ENCODE measurements around the gene SRGAP2B. TPM values are rescaled to one million over a fixed set of nuclear protein-coding genes. Genes with fewer than 3 reads are reported as not detected.
"Not testable (repeated sequence)": the region's sequence is repeated elsewhere in the genome, so short reads cannot be mapped to it uniquely, and the experiment has no call there.

SRGAP2B gene
- total RNA-seq, 1 experiment from 2014 or later: 45.0 TPM

DNA sequence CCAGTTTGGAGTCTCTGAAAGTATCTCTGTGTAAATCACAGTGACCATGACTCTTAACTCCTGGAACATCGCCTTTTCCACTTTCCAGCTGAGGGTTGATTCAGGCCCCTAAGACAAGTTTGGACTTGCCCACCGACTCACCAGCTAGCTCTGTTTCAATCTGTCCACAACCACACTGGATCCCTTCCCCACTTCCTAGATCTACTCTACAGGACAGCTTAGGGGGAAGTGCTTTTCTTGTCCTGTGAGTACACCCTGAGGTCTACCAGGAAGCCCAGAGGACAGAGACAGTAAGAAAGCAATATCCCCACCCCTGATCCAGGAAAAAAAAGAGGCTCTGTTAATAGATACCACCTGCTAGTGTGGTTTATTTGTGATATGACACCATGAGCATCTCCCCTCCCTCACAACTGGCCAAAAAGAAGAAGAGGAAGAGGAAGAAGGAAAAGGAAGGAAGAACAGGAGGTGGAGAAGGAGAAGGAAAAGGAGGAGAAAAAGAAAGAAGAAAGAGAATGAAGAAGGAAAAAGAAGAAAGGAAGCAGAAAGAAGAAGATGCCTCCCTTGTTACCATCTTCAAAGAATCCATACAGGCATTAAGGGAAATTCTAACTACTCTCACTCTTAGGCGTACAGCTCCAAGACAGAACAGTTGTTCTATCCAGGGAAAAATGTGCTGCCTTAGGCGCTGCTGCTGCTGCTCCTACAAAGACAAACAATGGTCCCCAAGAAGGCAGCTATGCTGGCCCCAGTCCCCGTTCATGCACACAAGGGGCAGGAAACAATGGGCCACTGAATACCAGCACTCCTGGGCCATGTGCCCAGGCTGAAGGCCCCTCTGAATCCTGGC is 96.8 kb downstream of the SRGAP2B start:
- not testable (repeated sequence) for DNase-seq (ENCODE audit: low read depth)

DNA sequence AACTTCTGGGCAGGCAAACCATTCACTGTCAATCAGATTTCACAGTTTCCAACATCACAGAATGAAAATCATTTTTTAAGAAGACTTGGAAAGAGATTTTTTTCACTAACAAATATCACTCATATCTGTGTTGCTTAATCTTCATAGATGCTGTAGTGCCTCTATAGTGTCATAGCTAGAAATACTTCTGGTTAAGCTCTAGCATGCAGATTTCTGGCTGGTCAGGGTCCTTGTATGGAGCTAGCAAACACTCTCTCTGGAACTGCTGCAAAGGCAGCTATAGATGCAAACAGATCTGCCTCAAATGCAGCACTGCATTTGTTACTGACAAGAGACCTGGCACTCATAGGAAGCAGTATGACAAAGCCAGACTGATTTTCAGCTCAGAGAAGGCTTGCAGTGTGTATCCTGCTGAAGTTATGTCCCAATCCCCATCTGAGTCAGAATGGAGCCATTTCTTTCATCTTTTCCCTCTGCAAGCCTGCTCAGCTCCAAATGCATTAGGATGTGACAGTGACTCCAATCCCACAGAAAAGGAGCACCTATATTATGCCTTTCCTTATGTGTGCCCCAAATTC is 99.2 kb downstream of the SRGAP2B start:
- DNase-seq (ENCODE audit: low read depth): peak; percentile 33

DNA sequence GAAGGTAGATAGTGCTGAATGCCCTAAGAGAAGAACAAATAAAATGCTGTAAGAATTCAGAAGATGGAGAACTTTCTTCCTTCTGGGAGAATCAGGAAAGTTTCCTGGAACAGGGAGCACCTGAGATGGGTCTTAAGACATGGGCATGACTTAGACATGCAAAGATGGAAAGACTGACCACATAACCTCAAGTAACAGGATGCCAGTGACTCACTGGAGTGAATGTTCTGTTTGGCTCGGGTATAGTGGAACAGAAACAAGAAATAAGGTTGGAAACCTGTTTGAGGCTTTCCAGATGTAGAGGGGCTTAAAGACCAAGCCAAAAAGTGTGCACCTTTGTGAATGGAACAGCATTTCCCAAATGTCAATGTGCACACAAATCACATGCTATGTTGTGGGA is 102.2 kb downstream of the SRGAP2B start:
- peak; percentile 85 for DNase-seq (ENCODE audit: low read depth)

DNA sequence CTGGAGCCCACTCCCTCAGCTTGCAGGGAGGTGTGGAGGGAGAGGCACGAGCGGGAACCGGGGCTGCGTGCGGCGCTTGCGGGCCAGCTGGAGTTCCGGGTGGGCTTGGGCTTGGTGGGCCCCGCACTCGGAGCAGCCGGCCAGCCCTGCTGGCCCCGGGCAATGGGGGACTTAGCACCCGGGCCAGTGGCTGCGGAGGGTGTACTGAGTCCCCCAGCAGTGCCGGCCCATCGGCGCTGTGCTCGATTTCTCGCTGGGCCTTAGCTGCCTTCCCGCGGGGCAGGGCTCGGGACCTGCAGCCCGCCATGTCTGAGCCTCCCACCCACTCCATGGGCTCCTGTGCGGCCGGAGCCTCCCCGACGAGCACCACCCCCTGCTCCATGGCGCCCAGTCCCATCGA is 104.5 kb downstream of the SRGAP2B start:
- not testable (repeated sequence) for DNase-seq (ENCODE audit: low read depth)

DNA sequence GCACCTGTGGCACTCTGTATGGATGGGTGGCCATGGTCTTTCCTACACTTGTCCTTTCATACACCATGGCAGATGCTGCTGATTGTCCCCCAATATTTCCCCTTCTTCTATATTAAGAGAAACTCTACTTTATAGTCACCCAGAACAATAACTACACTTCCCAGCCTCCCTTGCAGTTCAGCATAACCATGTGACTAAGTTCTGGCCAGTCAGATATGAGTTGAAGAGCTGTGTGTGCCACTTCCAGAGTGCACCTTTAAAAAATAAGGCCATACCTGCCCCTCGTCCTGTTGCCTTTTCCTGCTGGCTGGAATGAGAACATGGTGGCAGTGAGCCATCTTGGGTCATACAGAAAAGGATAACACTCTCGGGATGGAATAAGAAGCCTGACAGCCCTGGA is 108.0 kb downstream of the SRGAP2B start:
- not testable (repeated sequence) for DNase-seq (ENCODE audit: low read depth)

DNA sequence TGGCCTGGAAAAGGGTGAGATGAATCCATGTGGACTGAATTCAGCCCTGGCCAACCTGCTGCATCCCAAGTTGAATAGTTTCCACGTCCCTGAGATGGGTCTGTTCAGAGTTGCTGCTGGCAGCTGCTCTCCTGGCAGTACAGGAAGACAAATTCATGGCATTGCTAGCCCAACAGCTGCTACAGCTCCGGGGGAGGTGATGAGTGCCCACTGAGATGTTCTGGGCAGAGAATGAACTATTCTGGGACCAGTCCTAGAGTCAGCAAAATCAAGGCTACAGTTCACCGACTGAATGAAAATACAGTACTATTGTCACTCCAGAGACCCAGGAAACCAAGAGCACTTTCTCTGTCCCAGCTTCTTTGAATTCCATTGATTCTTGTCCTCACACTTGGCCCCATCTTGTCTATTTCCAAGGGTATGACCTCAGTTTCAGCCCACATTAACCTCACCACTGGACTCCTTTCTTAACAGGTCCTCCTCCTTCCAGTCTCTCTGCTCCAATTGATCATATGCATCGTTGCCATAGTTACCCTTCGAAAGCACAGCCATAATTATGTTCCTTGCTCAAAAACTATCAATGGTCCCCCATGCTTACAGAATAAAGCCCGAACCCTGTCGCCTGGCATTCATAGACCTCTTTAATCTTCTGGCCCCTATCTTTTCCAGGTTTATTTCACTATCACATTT is 108.8 kb downstream of the SRGAP2B start:
- not testable (repeated sequence) for DNase-seq (ENCODE audit: low read depth)

DNA sequence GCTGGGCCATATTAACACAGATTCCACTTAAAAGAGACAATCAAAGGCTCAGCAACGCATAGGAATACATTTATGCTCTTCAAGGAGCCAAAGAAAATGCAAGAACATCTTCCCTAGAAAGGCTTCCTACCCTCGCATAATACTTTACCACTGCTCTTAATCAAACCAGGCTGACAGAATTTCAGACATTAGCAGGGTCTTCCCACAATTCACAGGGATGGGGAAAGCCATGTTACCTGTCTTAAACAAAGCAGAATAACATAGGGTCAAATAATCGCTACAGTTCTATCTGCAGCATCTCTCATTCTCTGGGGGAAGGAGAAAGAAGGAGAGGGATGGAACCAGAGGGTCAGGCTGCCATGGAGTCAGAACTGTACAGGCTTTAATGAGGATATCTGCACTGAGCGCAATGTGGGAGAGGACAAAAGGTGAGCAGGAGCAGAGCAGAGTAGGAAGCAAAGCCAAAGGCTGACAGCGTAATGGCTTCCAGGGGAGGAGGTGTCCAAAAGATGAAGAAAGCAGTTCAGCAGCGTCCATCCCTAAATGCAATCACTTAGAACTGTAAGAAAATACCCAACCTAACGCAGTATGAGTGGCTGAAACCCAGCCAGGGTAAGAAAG is 109.5 kb downstream of the SRGAP2B start:
- not testable (repeated sequence) for DNase-seq (ENCODE audit: low read depth)

DNA sequence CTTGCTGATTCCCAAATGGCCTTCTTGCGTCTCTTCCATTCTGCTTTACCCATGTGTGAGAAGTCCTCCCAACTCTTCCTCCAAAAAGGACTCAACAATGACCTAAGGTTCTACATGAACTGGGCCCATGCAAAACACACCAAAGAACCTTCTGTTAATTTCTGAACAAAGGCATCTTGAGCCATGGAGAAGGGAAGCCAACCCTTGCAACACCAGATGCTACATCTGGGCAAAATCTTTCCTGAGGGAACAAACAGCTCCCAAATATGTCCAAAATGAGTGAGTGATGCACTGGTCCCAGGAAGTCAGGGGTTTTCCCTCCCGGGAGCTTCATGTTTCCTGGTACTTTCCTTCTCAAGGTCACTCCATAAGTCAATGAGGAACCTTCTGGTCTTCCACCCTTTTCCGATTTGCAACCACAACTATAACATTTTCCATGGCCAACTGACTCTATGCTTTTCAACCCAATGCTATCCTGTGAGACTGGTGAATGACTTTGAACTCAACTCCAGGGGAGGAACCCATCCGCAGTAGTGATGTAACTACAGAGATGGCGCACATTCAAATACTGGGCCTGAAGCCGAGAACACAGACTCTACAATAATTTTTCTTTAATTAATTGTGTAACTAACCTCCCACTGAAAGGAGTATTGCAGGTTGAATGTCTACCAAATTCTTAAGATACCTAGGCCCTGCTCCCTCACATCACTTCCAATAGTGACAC is 112.2 kb downstream of the SRGAP2B start:
- DNase-seq (ENCODE audit: low read depth): not testable (repeated sequence)

DNA sequence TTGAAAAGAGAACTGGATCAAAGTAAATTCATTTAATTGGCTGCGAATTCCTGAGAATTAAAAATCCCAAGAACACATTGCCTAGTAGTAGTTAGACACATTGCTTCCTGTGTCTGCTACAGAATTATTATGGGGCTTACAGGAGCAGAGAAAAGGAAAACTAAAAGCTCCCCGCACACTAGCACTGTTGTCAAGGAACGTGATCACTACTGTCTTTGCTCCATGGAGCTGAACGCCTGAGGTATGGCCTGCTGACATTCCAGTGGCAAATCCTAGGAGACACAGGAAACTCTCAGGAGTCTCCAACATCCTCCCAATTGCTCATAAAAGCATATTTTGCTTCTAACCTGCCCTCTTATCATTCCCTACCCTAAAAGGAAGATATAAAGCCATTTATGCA is 114.0 kb downstream of the SRGAP2B start:
- not testable (repeated sequence) for DNase-seq (ENCODE audit: low read depth)

DNA sequence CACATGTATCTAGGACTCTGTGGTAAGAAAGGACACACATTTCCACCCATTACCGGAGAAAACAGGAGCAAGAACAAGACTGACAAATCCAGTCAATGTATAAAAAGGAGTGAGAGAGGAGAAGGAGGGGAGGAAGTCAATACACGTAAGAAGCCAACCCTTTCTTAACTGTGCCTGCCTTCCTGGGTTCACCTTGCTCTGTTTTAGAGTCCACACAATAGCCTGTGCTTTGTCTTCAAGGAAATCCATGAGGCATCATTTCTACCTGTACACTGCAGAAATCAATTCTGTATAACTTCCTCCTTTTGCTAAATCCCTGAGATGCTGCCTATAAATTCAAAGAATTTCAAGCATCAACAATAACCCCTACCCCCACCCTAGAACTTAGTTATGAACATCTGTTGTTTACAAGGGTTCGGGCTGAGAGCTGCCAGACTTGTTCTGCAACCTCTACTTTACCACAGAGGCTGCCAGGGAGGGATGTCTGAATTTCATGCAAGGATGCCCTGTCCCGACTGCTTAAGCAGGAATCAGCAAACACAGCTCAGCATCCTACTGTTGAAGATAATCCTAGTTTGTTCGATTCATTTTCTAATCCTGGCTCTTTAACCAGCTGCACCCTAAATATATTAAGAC is 115.0 kb downstream of the SRGAP2B start:
- DNase-seq (ENCODE audit: low read depth): not testable (repeated sequence)

DNA sequence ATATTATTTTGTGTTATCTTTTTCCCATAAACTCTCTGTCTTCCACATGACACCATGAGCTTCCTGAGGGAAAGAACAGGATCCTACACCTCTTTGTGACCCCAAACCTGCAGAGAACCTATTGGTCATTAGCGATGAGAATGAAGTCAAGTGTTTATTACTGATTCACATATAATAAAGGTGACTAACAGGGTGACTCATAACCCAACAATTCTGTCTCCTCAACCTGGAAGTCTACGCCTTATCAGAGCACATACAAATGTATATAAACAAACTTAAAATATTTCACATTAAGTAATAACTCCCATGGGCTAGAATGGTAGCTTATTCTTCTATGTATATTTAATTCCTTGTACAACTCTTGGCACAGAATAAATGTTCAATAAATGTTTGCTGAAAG is 117.3 kb downstream of the SRGAP2B start:
- DNase-seq (ENCODE audit: low read depth): not testable (repeated sequence)

DNA sequence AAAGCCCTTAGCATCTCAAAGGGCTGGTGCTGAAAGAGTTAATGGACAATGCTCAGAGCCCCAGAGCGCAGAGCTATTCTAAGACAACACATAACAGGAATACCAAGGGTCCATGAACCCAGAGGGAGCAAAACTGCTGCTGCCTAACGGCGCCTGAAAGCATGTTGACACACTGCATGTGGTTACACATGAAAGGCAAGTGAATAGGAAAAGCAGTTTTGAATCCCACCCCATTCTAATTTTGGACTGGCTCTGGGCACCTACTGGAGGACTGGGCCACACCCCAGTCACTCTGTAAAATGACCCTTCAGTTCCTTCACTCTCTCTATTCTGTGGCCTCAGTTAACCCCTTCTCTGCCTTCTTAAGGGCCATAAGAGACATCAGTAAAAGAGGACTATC is 123.2 kb downstream of the SRGAP2B start:
- DNase-seq (ENCODE audit: low read depth): not testable (repeated sequence)

DNA sequence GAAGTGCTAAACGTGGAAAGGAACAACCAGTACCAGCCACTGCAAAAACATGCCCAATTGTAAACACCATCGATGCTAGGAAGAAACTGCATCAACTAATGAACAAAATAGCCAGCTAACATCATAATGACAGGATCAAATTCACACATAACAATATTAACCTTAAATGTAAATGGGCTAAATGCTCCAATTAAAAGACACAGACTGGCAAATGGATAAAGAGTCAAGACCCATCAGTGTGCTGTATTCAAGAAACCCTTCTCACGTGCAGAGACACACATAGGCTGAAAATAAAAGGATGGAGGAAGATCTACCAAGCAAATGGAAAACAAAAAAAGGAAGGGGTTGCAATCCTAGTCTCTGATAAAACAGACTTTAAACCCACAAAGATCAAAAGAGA is 128.6 kb downstream of the SRGAP2B start:
- not testable (repeated sequence) for DNase-seq (ENCODE audit: low read depth)

DNA sequence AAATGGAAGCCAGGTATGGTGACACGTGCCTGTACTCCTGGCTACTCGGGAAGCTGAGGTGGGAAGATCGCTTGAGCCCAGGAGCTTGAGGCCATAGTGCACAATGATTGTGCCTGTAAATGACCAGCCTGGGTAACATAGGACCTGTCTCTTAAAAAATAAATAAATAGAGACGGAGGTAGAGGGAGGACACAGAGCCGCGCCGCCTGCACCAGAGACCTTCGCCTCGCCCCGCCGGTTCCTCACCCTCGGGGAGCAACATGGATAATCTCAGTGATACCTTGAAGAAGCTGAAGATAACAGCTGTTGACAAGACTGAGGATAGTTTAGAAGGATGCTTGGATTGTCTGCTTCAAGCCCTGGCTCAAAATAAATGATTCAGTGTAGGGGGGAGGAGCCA is 130.4 kb downstream of the SRGAP2B start:
- DNase-seq (ENCODE audit: low read depth): not testable (repeated sequence)

DNA sequence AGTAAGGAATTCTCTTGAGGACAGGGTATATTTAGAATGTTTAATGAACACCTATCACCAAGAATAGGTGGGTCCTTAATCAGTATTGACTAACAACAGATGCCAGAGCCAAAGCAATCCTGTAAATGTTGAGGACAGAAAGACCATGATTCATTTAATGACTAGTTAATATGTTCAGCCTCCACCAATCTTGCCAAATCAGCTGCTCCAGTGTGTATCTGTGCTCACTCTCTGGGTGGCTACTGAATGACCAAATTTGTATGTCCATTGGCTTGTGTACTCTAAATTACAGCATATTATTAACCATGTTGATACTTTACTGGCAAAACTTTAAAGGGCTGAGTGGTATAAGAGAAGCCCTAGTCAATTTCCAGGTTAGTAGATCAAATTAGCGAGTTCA is 130.9 kb downstream of the SRGAP2B start:
- not testable (repeated sequence) for DNase-seq (ENCODE audit: low read depth)

DNA sequence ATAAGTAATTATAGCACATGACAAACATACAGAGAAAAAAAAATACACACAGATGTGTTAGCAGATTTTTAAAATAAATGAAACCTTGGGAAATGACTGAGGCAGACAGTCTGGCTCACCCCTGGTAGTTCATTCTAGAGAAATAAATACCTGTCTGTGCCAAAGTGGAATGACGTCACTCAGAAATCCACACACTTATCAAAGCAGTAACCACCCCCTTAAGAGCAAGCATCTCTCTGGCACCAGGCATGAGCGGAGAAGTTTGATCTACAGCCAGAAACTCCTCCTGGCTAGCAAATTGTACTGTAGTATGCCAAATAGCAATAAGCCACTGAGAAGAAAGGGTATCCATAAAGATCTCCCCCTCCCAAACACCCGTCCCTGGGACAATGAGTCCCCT is 131.6 kb downstream of the SRGAP2B start:
- not testable (repeated sequence) for DNase-seq (ENCODE audit: low read depth)

DNA sequence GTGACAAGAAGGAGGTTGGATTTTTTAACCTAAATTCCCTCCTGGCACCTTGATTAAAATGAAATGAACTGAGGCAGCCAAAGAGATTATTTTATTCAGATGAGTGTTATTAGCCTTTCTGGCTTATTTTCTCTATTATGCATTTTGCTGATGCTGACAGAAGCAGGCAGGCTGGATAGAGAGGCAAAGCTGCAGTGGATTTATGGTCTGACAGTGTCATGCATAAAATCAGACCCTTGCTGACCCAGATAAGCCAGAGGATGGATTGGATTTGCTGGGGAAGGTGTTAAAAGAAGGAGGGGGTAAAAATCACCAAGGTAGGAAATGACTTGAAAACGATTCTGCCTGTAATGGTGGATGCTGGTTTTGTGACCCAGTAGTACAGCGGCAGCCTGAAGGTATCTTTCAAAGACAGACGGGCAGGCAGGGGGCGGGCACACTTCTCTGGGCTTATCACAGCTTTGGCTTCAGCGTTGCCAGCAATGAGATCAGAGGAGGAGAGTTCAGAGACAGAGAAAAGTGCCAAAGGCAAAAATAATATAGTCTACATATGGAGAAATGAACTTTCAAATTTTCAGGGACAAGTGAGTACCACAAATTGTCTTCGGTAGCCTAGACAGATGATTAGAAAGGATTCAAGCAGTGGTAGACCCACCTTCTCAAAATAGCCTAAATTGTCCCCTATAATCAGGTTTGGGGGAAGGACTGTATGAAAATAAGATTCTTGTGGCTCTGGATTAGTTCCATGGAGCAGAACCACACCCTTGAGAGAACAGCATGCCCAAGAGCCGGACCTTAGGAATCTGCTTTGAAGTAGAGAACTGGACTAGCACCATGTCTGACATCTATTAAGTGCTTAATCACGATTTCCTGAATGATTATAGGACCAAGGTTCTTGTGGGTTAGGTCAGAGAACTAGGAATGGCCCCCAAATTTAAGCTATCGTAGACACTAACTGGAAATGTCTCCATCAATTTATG is 133.2 kb downstream of the SRGAP2B start:
- not testable (repeated sequence) for DNase-seq (ENCODE audit: low read depth)

DNA sequence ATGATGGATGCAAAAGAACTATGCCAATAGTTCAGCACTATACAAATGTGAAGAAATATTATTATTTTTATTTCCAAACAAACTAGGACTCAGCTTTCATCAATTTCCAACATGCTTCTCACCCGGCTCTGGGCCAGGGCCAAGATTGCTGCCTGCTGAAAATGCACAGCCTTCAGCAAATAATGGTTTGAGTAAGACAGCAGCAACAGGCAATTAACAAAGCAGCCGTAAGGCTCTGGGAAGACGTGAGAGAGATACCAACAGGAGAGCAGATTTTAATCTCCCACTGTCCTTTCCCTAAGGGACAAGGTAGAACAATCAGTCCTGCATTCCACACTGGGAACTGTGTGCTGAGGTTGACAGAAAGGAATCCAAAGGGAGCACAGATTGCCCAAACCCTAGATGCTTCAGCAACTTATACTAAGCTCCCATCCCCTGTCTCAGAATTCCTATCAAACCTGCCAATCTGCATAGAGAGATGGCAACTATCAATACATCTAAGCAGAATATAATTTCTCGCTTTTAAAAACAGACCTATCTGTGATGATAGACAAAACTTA is 134.1 kb downstream of the SRGAP2B start:
- not testable (repeated sequence) for DNase-seq (ENCODE audit: low read depth)

DNA sequence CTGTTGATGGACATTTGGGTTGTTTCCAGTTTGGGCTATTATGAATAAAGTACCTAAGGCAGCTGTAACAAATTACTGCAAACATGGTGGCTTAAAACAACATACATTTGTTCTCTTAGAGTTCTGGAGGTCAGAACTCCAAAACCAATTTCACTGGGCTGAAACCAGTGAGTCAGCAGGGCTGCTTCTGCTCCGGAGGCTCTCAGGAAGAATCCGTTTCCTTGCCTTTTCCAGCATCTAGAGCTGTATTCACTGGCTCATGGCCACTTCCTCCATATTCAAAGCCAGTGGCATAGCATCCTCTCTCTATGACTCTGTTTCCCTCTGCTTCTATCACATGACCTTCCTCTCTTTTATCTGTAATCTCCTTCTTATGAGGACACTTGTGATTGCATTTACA is 146.7 kb downstream of the SRGAP2B start:
- DNase-seq (ENCODE audit: low read depth): not testable (repeated sequence)

Data from M059J (cell line).